ENCODE results near the gene ABHD11.
"Not testable (repeated sequence)": the region's sequence is repeated elsewhere in the genome, so short reads cannot be mapped to it uniquely, and the experiment has no call there.

The ABHD11 gene

GRCh38 chr7:73742753-73743641 is 4.4 kb upstream of the ABHD11 start:
- DNase-seq, result peak; percentile 73

GRCh38 chr7:73742338-73742752 is 3.7 kb upstream of the ABHD11 start:
- DNase-seq, result no peak

GRCh38 chr7:73741600-73741999 is 3.0 kb upstream of the ABHD11 start:
- DNase-seq, result no peak

GRCh38 chr7:73740771-73741170 is 2.2 kb upstream of the ABHD11 start:
- no peak for DNase-seq

GRCh38 chr7:73740212-73740611 is 1.6 kb upstream of the ABHD11 start:
- DNase-seq, result no peak

- DNase-seq, result no peak
Observed at GRCh38 chr7:73739387-73739767, 775 bp upstream of the ABHD11 start.

GRCh38 chr7:73738220-73738611 is 386 bp downstream of the ABHD11 start:
- no peak for DNase-seq

GRCh38 chr7:73737491-73738219 is 947 bp downstream of the ABHD11 start:
- no peak for DNase-seq

GRCh38 chr7:73736885-73737284 is 1.7 kb downstream of the ABHD11 start:
- no peak for DNase-seq

GRCh38 chr7:73735528-73735905 is 3.1 kb downstream of the ABHD11 start:
- no peak for DNase-seq

GRCh38 chr7:73734619-73735527 is 3.7 kb downstream of the ABHD11 start:
- DNase-seq, result peak; percentile 69

GRCh38 chr7:73732397-73732796 is 6.2 kb downstream of the ABHD11 start:
- DNase-seq, result no peak

- no peak for DNase-seq
Observed at GRCh38 chr7:73730485-73730884, 8.1 kb downstream of the ABHD11 start.

- no peak for DNase-seq
Observed at GRCh38 chr7:73728551-73728950, 10.1 kb downstream of the ABHD11 start.

- DNase-seq, result no peak
Observed at GRCh38 chr7:73727952-73728351, 10.7 kb downstream of the ABHD11 start.

GRCh38 chr7:73726083-73726466 is 12.5 kb downstream of the ABHD11 start:
- no peak for DNase-seq

- DNase-seq, result no peak
Observed at GRCh38 chr7:73723813-73724212, 14.8 kb downstream of the ABHD11 start.

GRCh38 chr7:73722785-73723184 is 15.8 kb downstream of the ABHD11 start:
- no peak for DNase-seq

GRCh38 chr7:73722182-73722581 is 16.4 kb downstream of the ABHD11 start:
- DNase-seq, result not testable (repeated sequence)

GRCh38 chr7:73721377-73721817 is 17.2 kb downstream of the ABHD11 start:
- DNase-seq, result no peak

GRCh38 chr7:73720443-73720842 is 18.2 kb downstream of the ABHD11 start:
- not testable (repeated sequence) for DNase-seq

- no peak for DNase-seq
Observed at GRCh38 chr7:73719806-73720169, 18.8 kb downstream of the ABHD11 start.
